Subcutaneous abdominal adipose tissue (tissue), 5 donors: ENCODE data around the gene C17orf78.
A peak's percentile ranks its signal among the peaks of the same experiment; 100 is the strongest.

Experiments used
- H3K27ac ChIP-seq: one replicate; pipeline ENCODE4 v1.7.0; 2013; ENCODE audit warnings: low read depth, mild to moderate bottlenecking, inconsistent platforms, low read length, moderate library complexity
- H3K27me3 ChIP-seq, 5 donors: one replicate each; pipeline ENCODE4 v1.7.0; 2013; ENCODE audit warnings: low read length in 5 of 5, inconsistent platforms in 1 of 5; ENCODE audit not compliant: control insufficient read depth in 5 of 5, insufficient read depth in 4 of 5
- H3K36me3 ChIP-seq, 5 donors: one replicate each; pipeline ENCODE4 v1.7.0; 2013; ENCODE audit warnings: low read length in 5 of 5; ENCODE audit not compliant: control insufficient read depth in 5 of 5, insufficient read depth in 5 of 5
- H3K4me1 ChIP-seq, 5 donors: one replicate each; pipeline ENCODE4 v1.7.0; 2013; ENCODE audit warnings: low read length in 5 of 5, mild to moderate bottlenecking in 3 of 5, moderate library complexity in 1 of 5; ENCODE audit not compliant: control insufficient read depth in 5 of 5, insufficient read depth in 5 of 5
- H3K4me3 ChIP-seq, 5 donors: one replicate each; pipeline ENCODE4 v1.7.0; 2013; ENCODE audit warnings: low read length in 5 of 5, low read depth in 1 of 5
- H3K9ac ChIP-seq, 5 donors: one replicate each; pipeline ENCODE4 v1.7.0; 2013; ENCODE audit warnings: low read length in 5 of 5, mild to moderate bottlenecking in 4 of 5, moderate library complexity in 3 of 5
- H3K9me3 ChIP-seq, 5 donors: one replicate each; pipeline ENCODE4 v1.7.0; 2013; ENCODE audit warnings: low read length in 5 of 5; ENCODE audit not compliant: control insufficient read depth in 5 of 5
- donor health status: healthy.
- donor health status: healthy.
- donor health status: healthy.
- donor health status: healthy.
- donor health status: healthy.

The C17orf78 gene

GRCh38 chr17:37384560-37385149 lies 8.9 kb downstream of the C17orf78 start:
- H3K4me3 ChIP-seq = no peak overlapping the region
- no peaks in the 10 kb centered on the region for H3K4me1 ChIP-seq
- peaks cover 0 to 3% (median 0%) of the 10 kb centered on the region in 5 donors for H3K36me3 ChIP-seq
- H3K27ac ChIP-seq = no peak overlapping the region
- peak overlapping the region in 1 of 5 donors; percentile 2 for H3K9ac ChIP-seq
- H3K9me3 ChIP-seq = no peaks in the 10 kb centered on the region
- no peaks in the 10 kb centered on the region for H3K27me3 ChIP-seq

GRCh38 chr17:37385474-37385990 lies 9.7 kb downstream of the C17orf78 start:
- Histone ChIP-seq H3K36me3 (peaks cover 0 to 3% (median 0%) of the 10 kb centered on the region in 5 donors), H3K9me3 (no peaks in the 10 kb centered on the region), H3K27me3 (no peaks in the 10 kb centered on the region), H3K9ac (no peak overlapping the region), H3K4me3 (no peak overlapping the region), H3K4me1 (no peaks in the 10 kb centered on the region), H3K27ac (no peak overlapping the region)

GRCh38 chr17:37386462-37386861 lies 10.7 kb downstream of the C17orf78 start:
- no peak overlapping the region for H3K4me3 ChIP-seq
- no peak overlapping the region for H3K9ac ChIP-seq
- H3K4me1 ChIP-seq = no peaks in the 10 kb centered on the region
- no peaks in the 10 kb centered on the region for H3K27me3 ChIP-seq
- no peaks in the 10 kb centered on the region for H3K9me3 ChIP-seq
- peaks cover 0 to 3% (median 0%) of the 10 kb centered on the region in 5 donors for H3K36me3 ChIP-seq
- no peak overlapping the region for H3K27ac ChIP-seq

- H3K4me1 ChIP-seq = no peaks in the 10 kb centered on the region
These were observed 12.5 kb downstream of the C17orf78 start for GRCh38 chr17:37388266-37388665.

DNA sequence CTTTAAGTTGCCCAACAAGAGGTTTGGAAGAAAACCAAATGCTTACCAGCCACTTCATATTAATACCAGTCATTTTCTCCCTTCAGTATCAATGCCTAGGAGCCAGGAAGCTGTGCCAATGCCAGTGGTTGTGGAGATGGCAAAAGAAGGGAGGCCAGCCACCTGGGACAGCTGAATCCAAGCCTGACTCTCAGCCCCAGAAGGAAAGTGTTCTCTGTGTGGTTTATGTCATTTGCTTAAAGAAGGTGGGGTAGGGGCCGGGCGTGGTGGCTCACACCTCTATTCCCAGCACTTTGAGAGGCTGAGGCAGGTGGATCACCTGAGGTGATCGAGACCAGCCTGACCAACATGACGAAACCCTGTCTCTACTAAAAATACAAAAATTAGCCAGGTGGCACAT lies 13.4 kb downstream of the C17orf78 start:
- Histone ChIP-seq H3K27me3 (no peaks in the 10 kb centered on the region), H3K9me3 (no peaks in the 10 kb centered on the region), H3K4me1 (no peaks in the 10 kb centered on the region), H3K36me3 (peaks cover 0 to 3% (median 0%) of the 10 kb centered on the region in 5 donors), H3K4me3 (no peak overlapping the region), H3K9ac (no peak overlapping the region), H3K27ac (no peak overlapping the region)

More at GRCh38 chr17:37388266-37388665, 12.5 kb downstream of the C17orf78 start:
- no peak overlapping the region for H3K9ac ChIP-seq
- H3K27me3 ChIP-seq = no peaks in the 10 kb centered on the region
- no peak overlapping the region for H3K4me3 ChIP-seq
- no peak overlapping the region for H3K27ac ChIP-seq
- no peaks in the 10 kb centered on the region for H3K9me3 ChIP-seq
- peaks cover 0 to 3% (median 0%) of the 10 kb centered on the region in 5 donors for H3K36me3 ChIP-seq

DNA sequence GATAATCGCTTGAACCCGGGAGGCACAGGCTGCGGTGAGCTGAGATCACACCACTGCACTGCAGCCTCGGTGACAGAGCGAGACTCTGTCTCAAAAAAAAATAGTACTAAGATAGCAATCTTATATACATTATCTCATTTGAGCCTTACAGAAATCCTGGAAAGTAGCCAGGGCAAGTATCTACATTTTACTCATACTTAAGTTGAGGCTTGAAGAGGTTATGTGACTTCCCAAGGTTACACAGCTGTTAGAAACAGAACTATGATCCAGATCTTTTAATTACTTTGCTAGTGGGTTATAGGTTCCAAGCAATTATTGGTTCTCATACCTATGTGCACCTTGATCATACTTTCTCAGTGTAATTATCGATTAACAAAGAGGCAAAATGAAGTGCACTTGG lies 15.4 kb downstream of the C17orf78 start:
- no peak overlapping the region for H3K4me3 ChIP-seq
- peaks cover 0 to 3% (median 0%) of the 10 kb centered on the region in 5 donors for H3K36me3 ChIP-seq
- no peaks in the 10 kb centered on the region for H3K27me3 ChIP-seq
- H3K9ac ChIP-seq = no peak overlapping the region
- no peaks in the 10 kb centered on the region for H3K4me1 ChIP-seq
- H3K9me3 ChIP-seq = no peaks in the 10 kb centered on the region
- H3K27ac ChIP-seq = no peak overlapping the region

DNA sequence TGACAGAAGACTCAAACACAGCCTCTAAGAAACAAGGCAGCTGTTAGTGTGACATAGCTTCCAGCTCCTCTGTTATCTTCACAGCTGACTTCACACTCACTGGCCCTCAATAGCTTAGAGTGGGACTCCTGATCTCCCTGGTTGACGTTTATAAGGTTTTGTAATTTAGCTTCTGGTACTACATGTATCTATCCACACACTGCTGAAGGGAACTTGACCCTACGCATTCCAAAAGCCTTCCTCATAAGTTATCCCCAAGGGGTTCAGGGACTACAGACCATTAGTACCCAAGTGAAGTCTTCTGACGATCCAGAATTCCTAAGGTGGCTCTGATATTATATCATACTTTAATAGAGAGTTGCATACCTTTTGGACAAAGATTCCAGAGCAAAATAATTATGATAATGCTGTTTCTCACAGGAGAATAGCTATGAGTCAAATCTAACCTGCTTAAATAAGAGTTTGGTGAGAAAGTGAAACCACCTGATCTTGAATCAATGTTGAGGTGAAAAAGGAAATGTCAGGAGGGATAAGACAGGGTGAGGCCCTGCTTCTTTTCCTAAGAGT lies 16.3 kb downstream of the C17orf78 start:
- peaks cover 0 to 3% (median 0%) of the 10 kb centered on the region in 5 donors for H3K36me3 ChIP-seq
- H3K4me1 ChIP-seq = no peaks in the 10 kb centered on the region
- no peaks in the 10 kb centered on the region for H3K9me3 ChIP-seq
- no peak overlapping the region for H3K4me3 ChIP-seq
- H3K27me3 ChIP-seq = no peaks in the 10 kb centered on the region
- H3K27ac ChIP-seq = no peak overlapping the region
- no peak overlapping the region for H3K9ac ChIP-seq

DNA sequence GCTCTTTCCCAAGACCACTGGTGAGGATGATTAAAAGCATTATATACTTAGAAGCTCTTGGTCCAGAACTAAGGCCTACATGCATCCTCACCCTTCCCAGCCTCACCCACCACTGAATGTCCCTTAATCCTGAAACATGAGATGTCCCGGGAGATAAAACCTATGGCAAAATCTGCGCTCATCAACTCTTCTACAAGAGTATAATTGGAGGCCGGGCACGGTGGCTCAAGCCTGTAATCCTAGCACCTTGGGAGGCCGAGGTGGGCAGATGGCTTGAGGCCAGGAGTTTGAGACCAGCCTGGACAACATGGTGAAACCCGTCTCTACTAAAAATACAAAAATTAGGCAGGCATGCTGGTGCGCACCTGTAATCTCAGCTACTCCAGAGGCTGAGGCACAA lies 17.6 kb downstream of the C17orf78 start:
- H3K27me3 ChIP-seq = no peaks in the 10 kb centered on the region
- no peak overlapping the region for H3K27ac ChIP-seq
- no peaks in the 10 kb centered on the region for H3K36me3 ChIP-seq
- H3K9me3 ChIP-seq = no peaks in the 10 kb centered on the region
- no peak overlapping the region for H3K4me3 ChIP-seq
- H3K9ac ChIP-seq = no peak overlapping the region
- H3K4me1 ChIP-seq = peaks cover 0 to 3% (median 0%) of the 10 kb centered on the region in 5 donors

DNA sequence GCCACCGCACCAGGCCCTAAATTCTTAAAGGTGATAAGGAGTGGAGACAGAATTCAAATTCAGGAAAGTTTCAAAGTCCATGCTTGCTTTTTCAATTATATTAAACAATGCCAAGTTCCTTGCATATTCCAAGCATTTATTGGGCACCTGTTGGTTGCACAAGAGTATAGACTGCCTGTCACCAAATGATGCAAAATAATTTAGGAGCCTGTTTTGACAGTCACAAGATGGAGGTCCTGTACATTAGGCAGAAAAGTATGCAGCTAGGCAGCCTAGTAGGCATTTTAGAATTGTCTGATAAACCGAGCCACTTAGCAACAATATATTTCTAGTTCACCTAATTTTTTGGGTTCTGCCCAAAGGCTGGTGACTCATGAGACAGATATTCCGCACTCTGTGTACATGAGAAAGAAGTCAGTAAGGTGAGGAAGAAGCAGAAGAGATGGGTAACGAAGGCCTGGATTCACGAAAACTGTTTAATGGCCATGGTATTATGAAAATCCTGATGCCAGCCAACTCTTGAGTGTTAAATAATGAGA lies 23.5 kb downstream of the C17orf78 start:
- Histone ChIP-seq H3K27me3 (no peaks in the 10 kb centered on the region), H3K27ac (no peak overlapping the region), H3K36me3 (no peaks in the 10 kb centered on the region), H3K9me3 (no peaks in the 10 kb centered on the region), H3K9ac (no peak overlapping the region), H3K4me3 (no peak overlapping the region), H3K4me1 (peaks cover 0 to 3% (median 0%) of the 10 kb centered on the region in 5 donors)

DNA sequence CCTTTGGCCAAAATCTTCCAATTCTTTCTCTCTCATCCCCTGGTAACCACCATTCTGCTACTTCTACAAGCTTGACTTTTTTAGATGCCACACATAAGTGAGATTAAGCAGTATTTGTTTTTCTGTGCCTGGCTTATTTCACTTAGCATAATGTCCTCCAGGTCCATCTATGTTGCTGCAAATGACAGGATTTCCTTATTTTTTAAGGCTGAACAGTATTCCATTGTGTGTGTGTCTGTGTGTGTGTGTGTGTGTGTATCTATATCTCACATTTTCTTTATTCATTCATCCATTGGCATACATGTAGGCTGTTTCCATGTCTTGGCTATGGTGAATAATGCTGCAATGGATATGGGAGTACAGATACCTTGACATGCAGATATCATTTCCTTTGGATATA lies 24.7 kb downstream of the C17orf78 start:
- Histone ChIP-seq H3K27ac (no peak overlapping the region), H3K36me3 (no peaks in the 10 kb centered on the region), H3K4me3 (no peak overlapping the region), H3K4me1 (peaks cover 0 to 11% (median 5%) of the 10 kb centered on the region in 5 donors), H3K9me3 (no peaks in the 10 kb centered on the region), H3K27me3 (no peaks in the 10 kb centered on the region), H3K9ac (no peak overlapping the region)
